VCaP (cell line): ENCODE measurements around the gene FYN.

ENCODE experiments used
- H3K27ac ChIP-seq: fragments of 450-650 bp; 2 replicates; pipeline ENCODE4 v1.5.1; 2017
- TF ChIP-seq, protein P1 (sequence below): fragments of 450-650 bp; conservative IDR thresholded peaks from 2 replicates; pipeline ENCODE4 v1.5.1; 2017; ENCODE audit warnings: mild to moderate bottlenecking, moderate library complexity

FYN gene

DNA sequence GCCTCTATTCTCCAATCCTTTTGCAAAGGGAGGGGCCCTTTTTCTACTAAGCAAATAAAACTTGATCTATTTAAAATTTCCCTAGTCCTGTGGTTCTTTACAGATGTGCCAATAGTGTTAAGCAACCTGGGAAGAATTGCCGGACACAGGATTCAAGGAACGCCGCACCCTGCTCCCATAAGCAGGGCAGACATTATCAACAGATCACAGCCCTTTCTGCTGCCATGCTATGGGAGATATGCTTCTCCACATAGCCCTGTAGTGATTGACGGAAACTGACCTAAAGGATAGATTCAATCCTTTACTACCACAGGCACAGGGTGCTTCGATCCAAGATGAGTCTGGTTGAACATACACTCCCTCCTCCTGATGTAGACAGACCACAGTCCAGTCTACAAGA is 149.2 kb downstream of the FYN start:
- TF ChIP-seq, protein P1, sequence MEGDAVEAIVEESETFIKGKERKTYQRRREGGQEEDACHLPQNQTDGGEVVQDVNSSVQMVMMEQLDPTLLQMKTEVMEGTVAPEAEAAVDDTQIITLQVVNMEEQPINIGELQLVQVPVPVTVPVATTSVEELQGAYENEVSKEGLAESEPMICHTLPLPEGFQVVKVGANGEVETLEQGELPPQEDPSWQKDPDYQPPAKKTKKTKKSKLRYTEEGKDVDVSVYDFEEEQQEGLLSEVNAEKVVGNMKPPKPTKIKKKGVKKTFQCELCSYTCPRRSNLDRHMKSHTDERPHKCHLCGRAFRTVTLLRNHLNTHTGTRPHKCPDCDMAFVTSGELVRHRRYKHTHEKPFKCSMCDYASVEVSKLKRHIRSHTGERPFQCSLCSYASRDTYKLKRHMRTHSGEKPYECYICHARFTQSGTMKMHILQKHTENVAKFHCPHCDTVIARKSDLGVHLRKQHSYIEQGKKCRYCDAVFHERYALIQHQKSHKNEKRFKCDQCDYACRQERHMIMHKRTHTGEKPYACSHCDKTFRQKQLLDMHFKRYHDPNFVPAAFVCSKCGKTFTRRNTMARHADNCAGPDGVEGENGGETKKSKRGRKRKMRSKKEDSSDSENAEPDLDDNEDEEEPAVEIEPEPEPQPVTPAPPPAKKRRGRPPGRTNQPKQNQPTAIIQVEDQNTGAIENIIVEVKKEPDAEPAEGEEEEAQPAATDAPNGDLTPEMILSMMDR, result no peak
- H3K27ac ChIP-seq, result no peak overlapping the region

DNA sequence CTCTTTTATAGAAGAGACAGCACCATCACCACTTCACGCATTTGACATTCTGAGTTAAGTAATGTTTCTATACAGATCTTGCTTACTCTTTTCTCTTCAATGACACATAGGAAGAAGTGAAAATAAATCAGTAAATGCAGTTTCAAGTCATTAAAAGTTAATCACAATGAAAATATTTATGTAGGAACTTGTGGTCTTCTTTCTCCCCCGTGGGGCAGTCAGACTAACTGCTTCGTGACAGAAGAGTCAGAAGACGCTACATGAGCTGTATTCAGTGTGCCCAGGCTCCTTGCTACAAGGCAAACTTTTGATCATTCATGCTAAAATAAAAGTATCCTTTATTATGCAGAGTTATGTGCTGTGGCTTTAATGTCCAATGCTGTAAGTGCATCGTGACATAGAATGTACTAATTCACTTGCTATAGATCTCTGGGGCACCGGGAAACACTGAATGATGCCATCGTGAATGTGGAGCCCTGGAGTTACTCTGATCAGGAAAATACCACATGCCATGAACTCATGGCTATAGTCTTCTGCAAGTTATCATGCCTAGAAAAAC is 149.8 kb downstream of the FYN start:
- no peak overlapping the region for H3K27ac ChIP-seq
- TF ChIP-seq, protein P1, result no peak

DNA sequence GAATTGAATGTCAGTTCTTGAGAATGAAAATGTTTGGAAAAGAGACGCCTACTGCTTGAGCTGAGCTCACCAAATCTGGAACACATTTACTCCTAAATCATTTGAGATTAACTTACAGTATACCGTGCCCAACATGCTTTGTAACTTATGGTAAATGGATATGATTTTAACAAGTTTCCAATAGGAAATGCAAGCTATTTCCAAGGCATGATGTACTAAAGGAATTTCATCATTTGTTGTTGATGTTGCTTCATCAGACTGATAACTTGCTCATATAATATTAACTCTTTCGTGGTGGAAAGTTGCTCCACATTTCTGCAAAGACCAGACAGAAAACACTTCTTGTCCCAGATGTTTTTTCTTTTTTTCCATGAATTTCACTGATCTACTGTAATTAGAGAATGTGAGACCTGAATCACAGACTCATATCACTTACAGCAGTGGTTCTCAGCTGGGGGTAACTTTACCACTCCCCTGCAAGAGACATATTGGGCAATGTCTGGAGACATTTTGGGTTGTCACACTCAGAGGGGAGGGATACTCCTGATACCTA is 151.0 kb downstream of the FYN start:
- TF ChIP-seq, protein P1, result no peak
- H3K27ac ChIP-seq, result no peak overlapping the region

DNA sequence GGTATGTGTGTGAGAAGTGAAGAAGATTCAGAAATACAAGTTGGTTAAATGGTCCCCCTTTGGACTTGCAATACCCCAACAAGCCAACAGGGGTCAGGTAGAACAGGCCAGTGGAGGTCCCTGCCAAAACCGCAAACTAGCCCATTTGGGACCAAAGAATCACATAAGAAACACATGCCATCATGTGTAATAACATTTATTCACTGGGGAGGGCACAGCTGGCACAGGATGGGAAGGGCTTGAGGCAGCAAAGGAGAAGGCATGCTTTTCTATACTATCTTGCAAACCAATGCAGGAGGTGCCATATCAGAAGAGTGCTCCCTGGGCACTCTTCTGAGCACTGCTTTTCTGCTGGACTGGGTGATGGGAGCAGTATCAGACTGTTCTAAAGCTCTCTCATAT is 151.5 kb downstream of the FYN start:
- H3K27ac ChIP-seq, result no peak overlapping the region
- TF ChIP-seq, protein P1, result peak; percentile 62

DNA sequence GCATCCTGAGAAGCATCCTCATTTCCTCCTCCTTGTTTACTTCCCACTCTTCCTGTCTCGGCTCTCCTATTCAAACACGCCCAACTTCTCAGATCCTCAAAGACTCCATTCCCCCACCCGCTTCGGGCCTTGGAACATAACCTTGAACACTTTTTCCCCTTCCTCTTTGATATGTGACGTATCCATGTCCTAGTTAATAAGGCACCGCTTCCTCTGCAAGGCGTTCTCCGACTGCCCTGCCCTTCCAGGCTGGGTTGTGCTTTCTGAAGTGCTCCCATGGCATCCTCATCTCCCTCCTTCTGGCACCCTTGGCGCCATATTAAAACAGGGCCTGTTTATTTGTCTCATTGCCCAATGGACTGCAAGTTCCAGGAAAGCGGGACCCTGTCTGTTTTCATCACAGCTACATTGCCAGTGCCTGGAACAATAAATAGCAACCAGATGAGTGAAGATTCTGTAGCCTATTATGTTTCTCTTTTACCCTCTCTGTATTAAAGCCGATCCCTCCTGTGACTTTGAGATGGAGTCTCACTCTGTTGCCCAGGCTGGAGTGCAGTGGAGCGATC is 152.2 kb downstream of the FYN start:
- TF ChIP-seq, protein P1, result no peak

DNA sequence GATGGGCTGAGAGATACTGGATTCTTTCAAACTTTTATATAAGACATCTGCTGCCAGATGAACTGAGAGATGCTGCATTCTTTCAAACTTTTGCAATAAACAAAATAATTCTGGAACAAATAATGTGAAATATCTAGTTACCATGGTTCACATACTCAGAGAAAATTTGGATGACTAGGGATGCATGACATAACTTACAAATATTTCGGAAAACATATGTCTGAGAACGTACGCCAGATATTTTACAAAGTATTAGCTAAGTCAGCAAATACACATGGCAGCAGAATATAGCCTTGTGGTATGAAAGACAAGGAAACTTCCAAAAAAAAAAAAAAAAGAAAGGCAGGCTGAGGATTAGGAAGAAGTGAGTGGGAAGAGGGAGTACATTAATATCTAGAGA is 154.3 kb downstream of the FYN start:
- TF ChIP-seq, protein P1, result no peak

More for the DNA sequence above, 152.2 kb downstream of the FYN start:
- H3K27ac ChIP-seq, result no peak overlapping the region

DNA sequence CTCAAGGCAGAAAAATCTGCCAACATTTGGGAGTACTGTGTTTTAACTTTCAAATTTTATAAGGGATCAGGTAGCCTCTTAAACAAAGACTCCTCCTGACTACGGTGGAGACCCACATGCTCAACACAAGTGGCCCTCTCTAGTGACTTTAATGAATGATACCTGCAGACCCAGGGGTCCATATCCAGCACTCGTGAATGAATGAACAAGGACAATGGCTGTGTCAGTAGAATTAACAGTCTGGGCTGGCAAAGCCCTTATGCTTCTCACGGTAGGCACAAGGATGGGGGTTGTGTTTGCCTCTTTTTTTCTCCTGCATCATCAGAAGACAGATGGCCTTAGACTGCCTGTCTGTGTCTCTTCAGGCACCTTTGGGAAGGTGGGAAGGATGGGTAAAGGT is 154.9 kb downstream of the FYN start:
- TF ChIP-seq, protein P1, result no peak
- H3K27ac ChIP-seq, result no peak overlapping the region

More for the DNA sequence above, 154.3 kb downstream of the FYN start:
- H3K27ac ChIP-seq, result no peak overlapping the region
